Activated CD8-positive, alpha-beta memory T cell treated with anti-CD3 and anti-CD28 coated beads, Interleukin-2, amount 50 U/mL, for 24 hours (primary cell): ENCODE data around the gene XKR3.
"Not testable (repeated sequence)": the region's sequence is repeated elsewhere in the genome, so short reads cannot be mapped to it uniquely, and the experiment has no call there.

Experiments used
- DNase-seq: peaks from one replicate; pipeline ENCODE4 v3.0.0-alpha.2; 2020; ENCODE audit errors: extremely low read depth

XKR3 gene

DNA sequence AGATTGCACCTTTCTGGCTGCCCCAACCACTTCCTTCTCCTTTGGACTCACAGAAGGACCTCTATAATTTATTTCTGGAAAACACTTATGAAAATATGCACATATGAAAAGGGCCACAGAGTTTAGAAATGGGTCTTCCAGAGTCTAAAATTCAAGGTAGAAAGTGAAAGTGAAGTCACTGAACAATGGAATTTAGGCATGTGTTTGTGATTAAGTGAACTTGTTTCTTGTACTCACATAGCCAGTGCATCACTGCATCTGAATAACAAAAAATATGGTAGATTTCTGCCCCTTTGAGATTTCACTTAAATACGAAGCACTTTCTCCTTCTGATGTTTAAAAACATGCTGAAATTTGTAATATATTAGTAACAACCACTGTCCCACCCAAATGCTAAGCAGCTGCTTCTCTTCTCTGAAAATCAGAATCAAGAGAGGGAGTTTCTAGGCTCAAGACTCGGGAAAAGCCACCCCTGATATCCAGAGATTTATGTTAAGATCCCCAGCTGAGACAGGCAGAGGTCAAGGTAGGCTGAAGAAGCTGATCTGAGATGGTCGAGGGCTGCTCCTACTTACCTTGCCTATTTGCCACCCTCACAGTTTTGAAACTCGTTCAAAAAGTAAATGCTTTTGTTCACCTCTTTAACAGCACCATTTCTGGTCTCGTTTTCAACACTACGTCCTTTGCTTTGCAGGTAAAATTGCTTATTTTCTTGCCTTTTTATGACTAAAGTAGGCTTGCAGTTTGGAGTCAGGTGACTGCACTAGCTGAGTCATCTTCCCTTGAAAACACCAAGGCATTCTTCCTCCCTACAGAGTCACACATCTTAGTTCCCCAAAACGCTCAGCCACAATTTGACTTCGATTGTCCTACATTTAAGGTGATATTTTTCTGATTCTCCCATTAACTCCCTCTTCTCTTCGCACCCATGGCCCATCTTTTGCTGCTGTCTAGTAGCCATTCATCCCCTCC is at the start of gene XKR3:
Gene XKR3, minus strand, starts transcription at position 696 of the 972 bp plus-strand sequence. CDS start 17,338 bp downstream, outside the sequence.
- DNase-seq: no peak

DNA sequence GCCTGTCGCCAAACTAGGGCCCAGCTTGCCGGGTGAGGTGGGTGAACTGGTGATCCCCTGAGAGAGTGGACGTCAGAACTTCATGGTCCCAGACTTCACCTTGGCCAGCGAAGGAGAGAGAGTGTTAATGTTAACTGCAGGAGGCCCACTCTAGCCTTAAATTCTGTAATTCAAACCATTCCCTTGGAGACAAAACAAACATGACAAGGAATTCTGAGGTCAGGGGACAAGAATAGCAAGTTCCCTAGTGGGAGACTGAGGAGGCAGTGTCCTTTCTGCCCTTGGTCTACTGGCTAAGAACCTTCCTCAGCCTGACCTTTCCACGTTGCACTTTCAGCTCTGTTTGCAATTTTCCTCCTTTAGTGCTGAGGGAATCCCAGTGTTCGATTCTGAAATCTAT is 44.4 kb upstream of the XKR3 start:
- DNase-seq: not testable (repeated sequence)

- DNase-seq: no peak
Observed at GRCh38 chr22:16866167-16866566, 41.0 kb upstream of the XKR3 start.

GRCh38 chr22:16856851-16857250 is 31.6 kb upstream of the XKR3 start:
- DNase-seq: not testable (repeated sequence)

DNA sequence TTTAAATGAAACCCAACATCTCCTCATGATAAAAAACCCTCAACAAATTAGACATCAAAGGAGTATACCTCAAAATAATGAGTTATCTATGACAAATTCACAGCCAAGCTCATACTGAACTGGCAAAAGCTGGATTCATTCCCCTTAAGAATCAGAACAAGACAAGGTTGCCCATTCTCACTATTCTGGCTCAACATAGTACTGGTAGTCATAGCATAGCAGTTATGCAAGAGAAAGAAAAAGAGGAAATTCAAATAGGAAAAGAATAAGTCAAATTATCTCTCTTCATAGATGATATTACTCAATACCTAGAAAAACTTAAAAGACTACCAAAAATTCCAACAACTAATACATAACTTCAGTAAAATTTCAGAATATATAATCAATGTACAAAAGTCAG is 29.4 kb upstream of the XKR3 start:
- DNase-seq: no peak

DNA sequence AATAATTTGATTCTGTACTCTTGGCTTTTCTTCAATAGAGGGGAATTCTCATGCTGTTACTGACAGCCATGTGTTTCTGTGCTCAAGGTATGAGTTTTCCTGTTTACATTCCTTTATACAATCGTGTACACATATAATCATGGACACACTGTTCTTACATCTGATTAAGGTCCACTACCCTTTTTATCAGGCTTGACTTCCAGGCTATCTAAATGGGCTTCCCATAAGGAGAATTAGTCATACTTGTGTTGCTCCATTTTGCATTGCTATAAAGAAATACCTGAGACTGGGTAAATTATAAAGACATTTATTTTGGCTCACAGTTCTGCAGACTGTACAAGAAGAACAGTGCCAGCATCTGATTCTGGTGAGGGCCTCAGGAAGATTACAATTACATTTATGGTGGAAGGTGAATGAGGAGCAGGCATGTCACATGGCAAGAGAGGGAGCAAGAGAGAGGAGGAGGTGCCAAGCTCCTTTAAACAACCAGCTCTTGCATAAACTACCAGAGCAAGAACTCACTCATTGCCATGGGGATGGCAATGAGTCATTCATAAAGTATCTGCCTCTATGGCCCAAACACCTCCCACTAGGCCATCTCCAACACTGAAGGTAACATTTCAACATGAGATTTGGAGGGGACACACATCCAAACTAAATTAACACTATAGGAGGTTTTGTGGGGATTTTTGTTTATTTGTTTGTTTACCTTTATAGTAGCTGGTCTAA is 26.2 kb upstream of the XKR3 start:
- not testable (repeated sequence) for DNase-seq

DNA sequence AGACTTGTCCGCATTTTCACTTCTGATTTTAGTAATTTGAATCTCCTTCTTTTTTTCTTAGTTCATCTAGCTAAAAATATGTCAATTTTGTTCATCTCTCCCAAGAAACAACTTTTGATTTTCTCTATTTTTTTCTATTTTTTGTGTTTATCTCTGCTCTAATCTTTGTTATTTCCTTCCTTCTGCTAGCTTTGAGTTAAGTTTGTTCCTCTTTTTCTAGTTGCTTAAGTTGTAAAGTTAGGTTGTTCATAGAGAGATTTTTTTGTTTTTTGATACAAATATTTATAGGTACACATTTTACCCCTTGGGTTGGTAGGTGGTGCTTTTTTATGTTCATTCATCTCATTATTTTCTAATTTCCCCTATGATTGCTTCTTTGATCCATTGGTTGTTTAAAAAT is 22.1 kb upstream of the XKR3 start:
- DNase-seq: no peak

DNA sequence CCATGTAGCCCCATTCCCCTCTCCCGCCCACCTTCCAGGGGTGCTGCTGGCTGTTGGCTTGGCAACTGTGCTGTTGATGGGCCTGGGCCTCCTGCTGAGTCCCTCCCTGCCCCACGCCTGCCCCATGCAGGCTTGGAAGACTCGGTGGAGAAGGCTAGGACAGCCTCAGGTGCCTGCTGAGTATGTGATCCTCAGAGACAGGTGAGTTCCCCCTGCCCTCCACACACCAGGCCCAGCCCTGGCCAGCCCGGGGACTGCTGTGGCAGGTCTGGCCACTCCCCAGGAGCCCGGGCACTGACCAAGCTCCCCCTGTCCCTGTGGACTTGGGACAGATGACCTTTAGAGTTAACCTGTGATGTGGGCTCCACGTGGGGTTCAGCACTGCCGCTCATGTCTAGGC is 20.7 kb upstream of the XKR3 start:
- no peak for DNase-seq

DNA sequence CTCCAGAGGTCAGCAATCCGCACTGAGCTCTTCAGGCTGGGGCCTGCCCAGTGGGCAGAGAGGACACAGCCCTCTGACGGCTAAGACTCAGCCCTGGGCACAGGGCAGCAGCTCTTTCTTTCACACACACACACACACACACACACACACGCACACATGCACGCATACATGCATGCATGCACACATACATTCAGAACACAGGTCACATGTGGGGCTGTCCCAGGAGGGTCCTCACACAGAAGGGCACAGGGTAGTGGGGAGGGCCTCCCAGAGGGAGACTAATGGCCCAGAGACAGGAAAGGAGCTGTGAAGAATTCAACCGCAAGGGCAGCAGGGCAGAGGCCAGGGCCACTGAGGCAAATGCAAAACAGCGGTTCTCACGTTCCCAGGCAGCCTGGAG is 20.3 kb upstream of the XKR3 start:
- DNase-seq: no peak

DNA sequence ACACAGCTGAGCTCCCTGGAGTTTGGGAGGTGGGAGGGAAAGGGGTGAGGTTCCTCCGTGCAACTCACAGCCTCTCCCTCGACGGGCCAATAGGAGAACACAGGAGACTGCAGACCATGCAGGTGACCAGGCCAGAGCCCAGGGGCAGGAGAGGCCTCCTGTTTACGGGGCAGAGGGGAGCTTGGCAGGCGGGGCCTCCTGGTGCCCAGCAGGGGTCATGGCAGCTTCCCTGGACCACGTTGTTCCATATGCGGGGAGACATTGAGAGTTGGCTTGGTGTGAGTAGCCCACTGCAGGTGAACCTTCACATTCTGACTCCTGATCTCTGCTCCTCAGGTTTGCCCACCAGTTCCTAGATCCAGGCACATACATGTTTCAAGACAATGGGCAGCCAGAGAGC is 19.3 kb upstream of the XKR3 start:
- DNase-seq: no peak

DNA sequence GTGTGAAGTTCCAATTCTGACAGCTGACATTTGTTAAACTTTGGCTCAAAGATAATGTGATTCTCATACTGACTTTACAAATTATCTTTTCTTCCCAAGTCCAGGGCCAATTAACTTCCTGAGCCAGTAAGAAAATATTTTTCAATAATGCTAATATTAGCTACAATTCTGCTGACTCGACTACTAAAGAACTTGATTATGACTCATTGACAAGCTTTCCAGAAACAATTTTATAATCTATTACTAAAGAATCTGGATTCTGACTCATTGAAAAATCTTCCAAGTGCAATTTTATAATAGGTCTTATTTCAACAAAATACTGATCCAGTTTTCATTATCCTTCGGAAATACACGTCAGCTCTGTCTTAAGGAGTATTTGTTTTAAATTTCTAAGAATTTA is 12.9 kb upstream of the XKR3 start:
- DNase-seq: no peak

DNA sequence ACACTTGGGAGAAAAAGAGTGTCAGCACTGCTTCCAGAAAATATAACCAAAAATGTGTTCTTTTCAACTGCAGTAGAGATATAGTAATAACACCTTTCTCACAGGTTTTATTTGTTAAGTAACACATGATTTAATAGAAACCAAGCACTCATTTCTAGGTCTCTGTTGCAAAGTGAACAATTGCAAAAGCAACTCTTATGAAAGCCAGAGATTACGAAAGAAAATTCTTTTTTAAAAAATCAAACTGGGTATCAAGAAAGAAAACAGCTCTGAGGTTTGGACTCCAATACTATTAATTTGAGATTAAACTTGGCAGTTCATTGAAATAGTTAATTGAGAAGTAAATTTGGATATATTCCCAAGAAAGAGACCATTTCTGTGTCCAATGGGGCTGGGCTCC is 9.8 kb upstream of the XKR3 start:
- no peak for DNase-seq

DNA sequence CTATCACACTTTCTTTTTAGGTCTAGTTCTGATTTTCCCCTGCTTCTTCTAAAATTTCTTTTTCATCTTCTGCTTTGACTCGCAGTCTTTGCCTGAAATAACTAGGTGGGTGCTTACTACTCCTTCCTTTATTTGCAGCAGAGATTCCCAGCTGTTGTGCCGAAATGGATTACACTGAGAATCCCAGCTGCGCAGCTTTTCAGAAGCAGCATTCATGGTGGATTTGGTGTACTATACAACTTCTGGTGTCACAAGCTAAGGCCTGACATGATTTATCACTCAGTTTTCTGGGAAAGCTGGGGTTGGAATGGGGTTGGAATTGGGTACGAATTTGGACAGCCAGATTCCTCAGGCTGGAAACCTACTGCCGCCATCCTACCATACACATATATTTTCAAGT is 6.0 kb upstream of the XKR3 start:
- DNase-seq: no peak

- DNase-seq: no peak
Observed at GRCh38 chr22:16829985-16830384, 4.8 kb upstream of the XKR3 start.

DNA sequence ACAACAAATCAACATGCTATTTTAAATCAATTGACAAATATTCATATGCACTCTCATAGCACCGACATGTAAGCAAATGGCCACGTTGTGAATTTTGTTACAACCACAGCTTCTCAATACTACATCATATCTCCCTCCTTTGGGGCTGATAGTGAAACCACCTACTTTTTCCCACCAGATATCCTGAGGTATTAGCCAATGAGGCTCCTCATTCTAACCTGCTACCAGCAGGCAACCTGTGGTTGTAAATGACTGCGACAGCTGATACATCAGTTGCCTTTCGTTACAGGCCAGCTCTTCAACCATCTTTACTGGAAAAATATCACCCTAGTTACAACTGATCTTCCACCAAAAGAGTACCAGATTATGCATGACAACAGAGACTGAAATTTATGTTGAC is 3.7 kb upstream of the XKR3 start:
- no peak for DNase-seq

GRCh38 chr22:16827506-16827905 is 2.3 kb upstream of the XKR3 start:
- no peak for DNase-seq

DNA sequence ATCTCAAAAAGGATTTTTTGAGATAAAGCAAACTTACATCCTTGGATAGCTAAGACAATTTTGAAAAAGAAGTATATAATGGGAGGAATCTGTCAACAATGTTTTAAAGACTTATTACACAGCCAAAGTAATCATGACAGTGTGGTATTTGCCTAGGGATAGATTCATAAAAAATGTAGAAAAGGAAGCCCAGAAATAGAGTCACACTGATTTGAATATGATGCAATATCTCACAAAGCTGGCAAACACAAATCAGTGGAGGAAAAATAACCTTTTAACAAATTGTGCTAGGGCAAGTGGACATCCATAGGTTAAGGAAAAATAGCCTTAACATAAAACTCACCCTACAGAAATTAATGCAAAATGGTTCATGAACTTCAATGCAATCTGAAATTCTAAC is 6.0 kb downstream of the XKR3 start:
- DNase-seq: no peak

DNA sequence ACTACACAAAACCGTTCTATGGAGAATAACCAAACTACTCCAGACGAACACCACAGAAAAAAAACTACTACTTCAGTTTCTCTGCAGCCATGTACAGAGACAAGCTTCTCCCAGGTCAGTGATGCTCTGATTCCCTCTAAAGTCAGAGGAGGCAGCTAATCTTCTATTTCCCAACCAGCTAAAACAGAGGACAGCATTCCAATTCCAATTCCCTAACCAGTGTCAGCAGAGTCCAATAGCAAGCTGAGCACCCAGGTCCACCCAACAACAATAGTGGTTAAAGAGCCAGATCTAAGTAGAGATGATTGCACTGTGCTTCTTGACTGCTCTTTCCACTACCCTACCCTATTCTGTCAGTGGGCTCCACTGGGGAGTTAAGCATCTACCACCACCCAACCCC is 6.7 kb downstream of the XKR3 start:
- no peak for DNase-seq

DNA sequence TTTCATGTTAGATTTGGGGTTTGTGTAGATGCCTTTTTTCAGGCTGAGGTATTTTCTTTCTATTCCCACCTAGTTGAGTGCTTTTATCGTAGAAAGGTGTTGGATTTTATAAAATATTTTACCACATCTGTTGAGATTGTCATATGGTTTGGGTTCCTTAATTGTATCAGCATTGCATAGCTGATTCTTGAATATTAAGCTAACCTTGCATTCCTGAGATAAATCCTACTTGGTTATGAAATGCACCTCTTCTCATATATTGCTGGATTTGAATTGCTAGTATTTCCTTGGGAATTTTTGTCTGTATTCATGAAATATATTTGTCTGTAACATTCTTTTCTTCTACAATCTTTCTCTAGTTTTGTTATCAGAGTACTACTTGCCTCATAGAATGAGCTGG is 10.1 kb downstream of the XKR3 start:
- DNase-seq: no peak

DNA sequence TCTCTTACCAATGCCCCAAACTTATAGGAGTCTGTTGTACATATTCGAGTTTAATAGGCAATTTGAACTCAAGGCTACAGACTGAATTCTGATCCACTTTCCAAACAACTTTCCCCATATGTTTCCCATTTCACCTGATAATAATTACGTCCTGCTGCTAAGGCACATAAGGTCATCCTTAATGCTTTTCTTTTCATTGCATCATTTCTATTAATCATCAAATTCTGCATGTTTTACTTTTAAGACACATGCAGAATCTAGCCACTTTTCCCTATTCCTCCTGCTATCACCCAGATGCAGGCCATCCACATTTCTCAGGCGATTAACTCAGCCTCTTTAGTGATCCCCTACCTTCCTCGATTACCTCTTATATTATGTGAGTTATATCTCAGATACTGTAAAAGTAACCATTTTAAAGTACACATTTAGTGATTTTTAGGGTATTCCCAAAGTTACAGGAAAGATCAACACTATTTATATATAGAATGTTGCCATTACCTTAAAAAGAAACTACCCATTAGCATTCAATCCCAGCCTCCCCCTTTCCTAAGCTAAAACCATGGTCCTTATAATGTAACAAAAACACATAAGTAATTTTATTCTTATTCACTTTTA is 14.9 kb downstream of the XKR3 start:
- DNase-seq: no peak

DNA sequence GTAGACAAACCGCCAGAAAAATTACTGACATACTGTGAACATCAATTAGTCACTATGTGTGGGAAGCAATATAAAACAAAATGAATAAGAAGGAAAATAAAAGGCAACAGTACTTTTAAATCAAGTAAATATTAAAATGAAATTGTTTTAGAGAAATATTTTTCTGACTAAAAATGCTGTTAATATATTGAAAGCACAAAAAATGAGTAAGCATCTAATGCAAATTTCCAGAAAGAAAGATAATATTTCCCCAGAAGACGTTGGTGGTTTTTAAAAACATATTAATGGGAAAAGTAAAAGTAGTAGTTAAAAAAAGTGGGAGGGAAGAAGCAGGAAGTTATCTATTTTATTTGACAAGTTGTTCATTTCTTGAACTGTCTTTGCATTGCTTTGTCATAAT is 16.5 kb downstream of the XKR3 start:
- no peak for DNase-seq

DNA sequence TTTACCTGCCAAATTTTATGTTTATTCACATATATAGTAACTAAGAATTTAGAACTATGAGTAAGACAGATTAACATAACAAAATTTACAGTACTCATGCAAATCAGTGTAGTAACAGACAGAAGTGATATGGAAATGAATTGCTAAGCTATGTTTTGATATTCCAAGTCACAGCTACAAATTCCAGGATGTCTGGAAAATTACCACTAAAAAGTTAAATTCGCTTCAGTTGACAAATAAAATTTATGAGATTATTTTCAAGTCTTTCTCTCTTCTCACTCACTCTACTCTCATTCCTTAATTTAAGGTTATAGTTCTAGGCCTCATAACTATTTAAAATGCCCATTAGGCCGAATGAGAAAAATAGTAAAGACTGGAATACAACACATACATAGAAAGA is 18.1 kb downstream of the XKR3 start:
- no peak for DNase-seq

- no peak for DNase-seq
Observed at GRCh38 chr22:16806401-16806800, 18.8 kb downstream of the XKR3 start.
